OCI-LY3 (cell line): ENCODE measurements around the gene APLF.
"Not testable (repeated sequence)": the region's sequence is repeated elsewhere in the genome, so short reads cannot be mapped to it uniquely, and the experiment has no call there.

ENCODE experiments used
- CTCF ChIP-seq: fragments of 200-600, 300-600 bp; sonication (generic); IDR thresholded peaks from 2 replicates; pipeline ENCODE4 v1.5.1; 2014; ENCODE audit warnings: antibody characterized with exemption, low read length, low read depth
- EZH2phosphoT487 ChIP-seq: fragments of 200-600 bp; shearing (Covaris generic); IDR thresholded peaks from 2 replicates; pipeline ENCODE4 v1.6.1; 2018; ENCODE audit warnings: antibody characterized with exemption, mixed run types, low read depth

- not testable (repeated sequence) for TF ChIP-seq EZH2phosphoT487, CTCF
Measured at GRCh38 chr2:68595493-68595785, 128.1 kb downstream of the APLF start.
